Naive B cell (primary cell): ENCODE data around the gene AHCTF1. TPM values are rescaled to one million over a fixed set of nuclear protein-coding genes. Genes with fewer than 3 reads are reported as not detected.
"Not testable (repeated sequence)": the region's sequence is repeated elsewhere in the genome, so short reads cannot be mapped to it uniquely, and the experiment has no call there.

Source experiments
- ATAC-seq, 2 donors: fragments of 150-1000 bp; cut with Tn5 transposase; 2 replicates each; pipeline ENCODE4 v1.10.0; 2021; ENCODE audit warnings: low read depth in 2 of 2, mild to moderate bottlenecking in 2 of 2, moderate library complexity in 2 of 2
- DNase-seq: peaks from one replicate; pipeline ENCODE4 v3.0.0; 2022
- H3K27ac Mint-ChIP-seq, 6 donors: one replicate each; pipeline ENCODE4 v1.8.0; 2020 to 2022; ENCODE audit warnings: mild to moderate bottlenecking in 6 of 6, mixed read lengths in 6 of 6, moderate library complexity in 5 of 6, inconsistent platforms in 2 of 6
- H3K27me3 Mint-ChIP-seq, 3 donors: one replicate each; pipeline ENCODE4 v1.8.0; 2021 to 2022; ENCODE audit warnings: mixed read lengths in 3 of 3, mild to moderate bottlenecking in 1 of 3
- H3K36me3 Mint-ChIP-seq, 2 donors: one replicate each; pipeline ENCODE4 v1.8.0; 2020 to 2022; ENCODE audit warnings: mixed read lengths in 2 of 2, inconsistent platforms in 1 of 2, mild to moderate bottlenecking in 1 of 2
- H3K4me1 Mint-ChIP-seq, 3 donors: one replicate each; pipeline ENCODE4 v1.8.0; 2020 to 2022; ENCODE audit warnings: mixed read lengths in 3 of 3, inconsistent platforms in 1 of 3, mild to moderate bottlenecking in 1 of 3, moderate library complexity in 1 of 3
- H3K4me3 Mint-ChIP-seq, 8 donors: one replicate each; pipeline ENCODE4 v1.8.0; 2020 to 2022; ENCODE audit warnings: mild to moderate bottlenecking in 8 of 8, mixed read lengths in 8 of 8, moderate library complexity in 8 of 8, inconsistent platforms in 2 of 8
- H3K9me3 Mint-ChIP-seq, 7 donors: one replicate each; pipeline ENCODE4 v1.8.0; 2020 to 2022; ENCODE audit warnings: mixed read lengths in 7 of 7, mild to moderate bottlenecking in 5 of 7, inconsistent platforms in 2 of 7, moderate library complexity in 1 of 7
- polyA plus RNA-seq, 6 donors: library from polyadenylated mRNA; unstranded; fragments of 300-500 nt; fragmentation: Illumina TruSeq; gene quantifications; one replicate each; pipeline ENCODE4 v1.2.3, GENCODE V29; 2021; ENCODE audit warnings: low read depth in 6 of 6

The AHCTF1 gene
- polyA plus RNA-seq, 6 donors from 2014 or later, result 6.5 to 20.1 (median 11.1) TPM

DNA sequence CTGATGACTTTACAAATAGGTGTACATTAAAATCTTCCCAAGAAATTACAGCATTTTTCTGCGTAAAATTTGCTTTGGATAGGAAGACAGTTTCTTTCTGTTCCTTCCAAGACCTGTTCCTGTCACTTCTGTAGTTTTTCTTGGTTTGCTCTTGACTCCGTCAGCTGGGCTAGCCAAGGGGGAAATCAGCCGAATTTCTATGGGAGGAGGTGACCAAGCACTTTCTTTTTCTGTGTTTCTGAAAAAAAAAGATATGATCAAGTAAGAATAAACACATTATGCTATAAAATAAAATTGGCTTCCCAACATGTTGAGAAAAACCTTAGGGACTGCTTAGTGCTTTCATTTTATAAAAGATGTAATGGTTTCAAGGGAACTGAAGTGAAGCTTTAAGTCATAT lies 91.0 kb downstream of the AHCTF1 start:
- not testable (repeated sequence) for ATAC-seq, H3K9me3 Mint-ChIP-seq, H3K4me3 Mint-ChIP-seq, H3K27ac Mint-ChIP-seq, H3K4me1 Mint-ChIP-seq, DNase-seq, H3K27me3 Mint-ChIP-seq
- H3K36me3 Mint-ChIP-seq, result peaks cover 7 to 12% of the 10 kb centered on the region in 2 donors

DNA sequence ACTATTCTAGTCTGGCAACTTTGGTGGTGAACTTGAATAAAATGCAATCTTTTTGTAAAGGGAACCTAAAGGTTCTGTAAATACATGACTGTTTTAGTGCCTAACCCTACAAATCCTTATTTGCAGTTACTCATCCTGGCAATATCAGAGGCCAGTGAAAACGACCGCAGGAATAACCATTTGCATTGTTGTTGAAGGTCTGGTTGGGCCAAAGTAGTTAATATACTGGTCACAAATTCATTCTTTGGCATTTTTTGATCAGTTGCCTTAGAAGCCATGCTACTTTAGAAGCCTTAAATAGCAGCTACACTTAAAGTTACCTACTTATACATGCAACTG lies 93.7 kb downstream of the AHCTF1 start:
- H3K4me1 Mint-ChIP-seq, result peaks cover 0 to 5% (median 0%) of the 10 kb centered on the region in 3 donors
- H3K36me3 Mint-ChIP-seq, result peaks cover 4 to 5% of the 10 kb centered on the region in 2 donors
- no peak for ATAC-seq

DNA sequence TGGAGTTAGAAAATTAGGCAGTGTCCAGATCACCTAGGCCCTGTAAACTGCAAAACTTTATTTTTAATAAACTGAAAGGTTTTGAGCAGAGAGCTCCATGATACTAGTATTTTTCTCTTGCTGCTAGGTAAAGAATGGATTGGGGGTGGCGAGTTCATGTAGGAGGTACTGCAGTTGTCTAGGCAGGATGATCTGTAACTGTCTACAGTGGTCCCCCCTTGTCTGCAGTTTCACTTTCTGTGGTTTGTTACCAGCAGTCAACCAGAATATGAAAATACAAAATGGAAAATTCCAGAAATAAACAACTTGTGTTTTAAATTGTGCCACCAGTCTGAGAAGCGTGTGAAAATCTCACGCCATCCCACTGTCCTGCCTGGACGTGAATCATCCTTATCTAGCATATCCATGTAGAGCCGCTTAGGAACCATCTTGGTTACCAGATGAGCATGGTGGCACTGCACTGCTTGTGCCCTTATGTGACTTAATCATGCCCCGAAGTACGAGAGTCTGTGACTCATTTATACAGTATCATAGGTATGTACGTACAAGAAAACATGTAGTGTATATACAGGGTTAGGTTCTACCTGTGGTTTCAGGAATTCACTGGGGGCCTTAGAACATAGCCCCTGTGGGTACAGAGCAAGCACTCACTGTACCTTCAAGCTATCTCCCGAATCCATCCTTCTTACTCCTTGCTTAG lies 94.2 kb downstream of the AHCTF1 start:
- H3K4me3 Mint-ChIP-seq, result no peak overlapping the region
- H3K27me3 Mint-ChIP-seq, result no peaks in the 10 kb centered on the region
- DNase-seq, result no peak
- no peaks in the 10 kb centered on the region for H3K9me3 Mint-ChIP-seq
- H3K36me3 Mint-ChIP-seq, result peaks cover 0 to under 1% of the 10 kb centered on the region in 2 donors
- H3K27ac Mint-ChIP-seq, result no peak overlapping the region
- no peak for ATAC-seq
- peaks cover 0 to 5% (median 0%) of the 10 kb centered on the region in 3 donors for H3K4me1 Mint-ChIP-seq

More for the DNA sequence above, 93.7 kb downstream of the AHCTF1 start:
- Mint-ChIP-seq H3K27me3 (no peaks in the 10 kb centered on the region), H3K27ac (no peak overlapping the region), H3K9me3 (no peaks in the 10 kb centered on the region), H3K4me3 (no peak overlapping the region)
- no peak for DNase-seq

DNA sequence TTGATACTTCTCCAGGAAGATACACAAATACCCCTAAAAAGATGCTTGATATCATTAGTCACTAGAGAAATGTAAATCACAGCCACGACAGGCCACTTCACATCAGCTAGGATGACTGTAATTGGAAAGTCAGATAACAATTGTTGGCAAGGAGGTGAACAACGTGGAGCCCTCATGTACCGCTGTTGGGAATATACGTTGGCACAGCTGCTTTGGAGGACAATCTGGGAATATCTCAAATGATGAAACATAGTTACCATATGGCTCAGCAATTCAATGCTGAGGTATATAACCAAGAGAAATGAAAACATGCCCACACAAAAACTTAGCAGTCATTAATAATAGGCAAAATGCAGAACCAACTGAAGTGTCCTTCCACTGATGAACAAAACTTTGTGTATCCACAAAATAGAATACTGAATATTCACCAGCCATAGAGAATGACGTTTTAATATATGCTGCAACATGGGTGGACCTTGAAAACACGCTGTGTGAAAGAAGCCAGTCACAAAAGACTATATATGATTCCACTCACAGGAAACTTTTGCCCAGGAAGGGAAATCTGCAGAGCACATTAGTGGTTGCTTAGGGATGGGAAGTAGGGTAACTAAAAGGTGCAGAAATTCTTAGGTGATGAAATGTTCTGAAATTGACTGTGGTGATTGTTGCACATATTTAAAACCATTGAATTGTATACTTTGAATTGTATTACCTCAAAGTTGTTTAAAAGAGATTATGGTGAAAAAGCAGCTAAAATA lies 95.4 kb downstream of the AHCTF1 start:
- no peaks in the 10 kb centered on the region for H3K9me3 Mint-ChIP-seq
- H3K4me1 Mint-ChIP-seq, result peaks cover 0 to 5% (median 0%) of the 10 kb centered on the region in 3 donors
- DNase-seq (no peak), ATAC-seq (no peak)
- H3K27me3 Mint-ChIP-seq, result no peaks in the 10 kb centered on the region
- no peak overlapping the region for H3K27ac Mint-ChIP-seq
- H3K4me3 Mint-ChIP-seq, result no peak overlapping the region
- no peaks in the 10 kb centered on the region for H3K36me3 Mint-ChIP-seq

DNA sequence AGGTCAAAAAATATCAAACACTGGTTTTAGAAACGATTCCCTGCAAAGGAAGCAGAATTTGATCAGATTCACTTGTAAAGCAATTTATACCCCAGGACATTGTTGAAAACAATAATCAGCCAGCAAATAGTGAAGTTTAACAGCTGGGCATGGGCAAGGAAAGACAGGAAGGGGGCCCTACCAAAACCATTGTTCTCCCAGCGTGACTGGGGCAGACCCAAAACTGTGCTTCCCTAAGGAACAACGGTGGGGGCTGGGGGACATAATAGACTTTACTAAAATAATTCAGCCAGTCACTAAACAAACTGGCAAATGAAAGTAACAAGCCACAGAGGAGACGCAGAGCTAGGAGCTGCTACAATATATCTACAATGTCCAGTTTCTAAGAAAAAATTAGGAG lies 100.2 kb downstream of the AHCTF1 start:
- Mint-ChIP-seq H3K4me3 (no peak overlapping the region), H3K27ac (no peak overlapping the region), H3K9me3 (peaks cover 5 to 18% (median 12%) of the 10 kb centered on the region in 7 donors), H3K27me3 (no peaks in the 10 kb centered on the region), H3K36me3 (peaks cover 10 to 15% of the 10 kb centered on the region in 2 donors), H3K4me1 (no peaks in the 10 kb centered on the region)
- no peak for DNase-seq
- no peak for ATAC-seq

DNA sequence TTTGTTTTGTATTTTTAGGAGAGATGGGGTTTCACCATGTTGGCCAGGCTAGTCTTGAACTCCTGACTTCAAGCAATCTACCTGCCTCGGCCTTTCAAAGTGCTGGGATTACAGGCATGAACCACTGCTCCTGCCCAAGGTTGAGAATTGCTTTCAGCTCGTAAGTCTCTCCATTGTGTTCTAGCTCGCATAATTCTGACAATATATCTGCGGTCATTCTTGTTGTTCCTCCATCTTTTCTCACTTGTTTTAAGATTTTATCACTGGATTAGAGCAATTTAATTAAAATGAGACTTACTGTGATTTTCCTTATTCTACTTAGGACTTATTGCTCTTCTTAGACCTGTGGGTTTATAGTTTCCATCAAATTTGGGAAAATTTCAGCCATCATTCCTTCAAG lies 102.9 kb downstream of the AHCTF1 start:
- Mint-ChIP-seq H3K4me3 (no peak overlapping the region), H3K27me3 (no peaks in the 10 kb centered on the region), H3K9me3 (peaks cover 5 to 18% (median 12%) of the 10 kb centered on the region in 7 donors), H3K36me3 (peaks cover 10 to 15% of the 10 kb centered on the region in 2 donors), H3K27ac (peak overlapping the region in 1 of 6 donors; percentile 79), H3K4me1 (no peaks in the 10 kb centered on the region)
- DNase-seq (no peak), ATAC-seq (no peak)

DNA sequence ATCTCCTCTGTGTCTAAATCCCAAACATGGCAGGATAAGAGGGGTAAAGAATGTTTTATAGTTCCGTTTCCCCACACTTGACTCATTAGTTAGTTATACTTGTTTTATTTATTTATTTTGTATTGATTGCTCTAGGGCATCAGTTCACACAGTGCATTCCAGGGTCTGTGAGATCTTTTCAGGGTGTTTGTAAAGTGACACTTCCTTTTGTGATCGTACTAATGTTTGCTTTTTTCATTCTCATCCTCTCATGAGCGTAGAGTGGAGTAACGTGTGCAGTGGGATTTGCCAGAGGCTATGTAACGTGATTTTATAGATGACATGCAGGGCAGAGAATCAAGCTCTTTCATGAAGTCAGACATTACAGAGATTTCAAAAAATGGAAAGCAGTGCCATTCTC lies 104.4 kb downstream of the AHCTF1 start:
- no peak overlapping the region for H3K27ac Mint-ChIP-seq
- ATAC-seq (no peak), DNase-seq (no peak)
- H3K4me3 Mint-ChIP-seq, result no peak overlapping the region
- peaks cover 10 to 15% of the 10 kb centered on the region in 2 donors for H3K36me3 Mint-ChIP-seq
- peaks cover 5 to 18% (median 12%) of the 10 kb centered on the region in 7 donors for H3K9me3 Mint-ChIP-seq
- H3K4me1 Mint-ChIP-seq, result no peaks in the 10 kb centered on the region
- no peaks in the 10 kb centered on the region for H3K27me3 Mint-ChIP-seq

DNA sequence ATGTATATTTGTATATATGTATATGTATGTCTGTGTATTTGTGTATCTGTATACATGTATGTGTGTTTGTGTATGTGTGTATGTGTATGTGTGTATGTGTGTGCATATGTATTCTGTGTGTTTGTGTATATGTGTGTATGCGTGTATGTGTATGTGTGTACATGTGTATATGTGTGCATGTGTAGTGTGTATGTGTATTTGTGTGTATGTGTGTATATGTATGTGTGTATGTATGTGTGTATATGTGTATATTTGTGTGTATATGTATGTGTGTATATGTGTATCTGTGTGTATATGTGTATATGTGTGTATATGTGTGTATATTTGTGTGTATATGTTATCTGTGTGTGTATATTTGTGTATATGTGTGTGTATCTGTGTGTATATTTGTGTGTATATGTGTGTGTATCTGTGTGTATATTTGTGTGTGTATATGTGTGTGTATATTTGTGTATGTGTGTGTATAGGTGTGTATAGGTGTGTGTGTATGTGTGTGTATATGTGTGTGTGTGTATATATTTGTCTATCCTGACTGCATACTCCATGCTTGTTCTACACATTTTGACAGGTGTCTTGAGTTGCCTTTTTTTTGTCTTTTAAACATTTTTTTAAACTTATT lies 106.1 kb downstream of the AHCTF1 start:
- peaks cover 5 to 18% (median 12%) of the 10 kb centered on the region in 7 donors for H3K9me3 Mint-ChIP-seq
- ATAC-seq (no peak), DNase-seq (no peak)
- peak overlapping the region in 1 of 6 donors; percentile 76 for H3K27ac Mint-ChIP-seq
- H3K4me1 Mint-ChIP-seq, result peaks cover 0 to 4% (median 0%) of the 10 kb centered on the region in 3 donors
- H3K27me3 Mint-ChIP-seq, result peaks cover 0 to 2% (median 0%) of the 10 kb centered on the region in 3 donors
- no peak overlapping the region for H3K4me3 Mint-ChIP-seq
- peaks cover 10 to 15% of the 10 kb centered on the region in 2 donors for H3K36me3 Mint-ChIP-seq

DNA sequence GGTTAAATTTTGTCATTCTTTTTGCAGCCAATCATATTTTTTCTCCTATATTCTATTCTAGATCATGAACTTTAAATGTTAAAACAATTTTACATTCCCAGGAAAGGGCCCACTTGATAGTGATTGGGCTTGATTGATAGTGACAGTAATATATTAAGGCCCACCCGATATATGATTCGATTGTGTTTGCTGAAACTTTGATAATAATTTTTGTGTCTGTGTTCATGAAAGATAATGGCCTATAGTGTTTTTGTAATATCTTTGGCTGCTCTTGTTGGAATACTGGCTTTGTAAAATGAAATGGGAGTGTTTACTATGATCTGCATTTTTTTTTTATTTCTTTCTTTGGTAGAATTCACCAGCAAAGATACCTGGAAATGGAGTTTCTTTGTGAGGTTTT lies 107.2 kb downstream of the AHCTF1 start:
- Mint-ChIP-seq H3K27ac (peak overlapping the region in 1 of 6 donors; percentile 22), H3K9me3 (peaks cover 5 to 12% (median 10%) of the 10 kb centered on the region in 7 donors), H3K27me3 (peaks cover 0 to 5% (median 0%) of the 10 kb centered on the region in 3 donors), H3K4me3 (no peak overlapping the region), H3K36me3 (peaks cover 8 to 9% of the 10 kb centered on the region in 2 donors), H3K4me1 (peaks cover 0 to 4% (median 0%) of the 10 kb centered on the region in 3 donors)
- ATAC-seq, result no peak
- no peak for DNase-seq

DNA sequence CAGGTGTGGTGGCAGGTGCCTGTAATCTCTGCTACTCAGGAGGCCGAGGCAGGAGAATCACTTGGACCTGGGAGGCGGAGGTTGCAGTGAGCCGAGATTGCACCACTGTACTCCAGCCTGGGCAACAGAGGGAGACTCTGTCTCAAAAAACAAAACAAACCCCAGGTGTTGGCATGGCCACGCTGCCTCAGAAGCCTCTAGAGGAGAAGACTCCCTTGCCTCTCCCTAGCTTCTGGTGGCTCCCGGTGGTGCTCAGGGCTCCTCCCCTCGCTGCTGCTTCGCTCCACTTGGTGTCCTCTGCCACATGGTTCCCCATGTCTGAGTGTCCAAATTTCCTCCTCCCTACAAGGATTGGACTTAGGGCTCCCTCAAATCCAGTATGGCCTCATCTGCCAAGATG lies 109.6 kb downstream of the AHCTF1 start:
- not testable (repeated sequence) for H3K4me1 Mint-ChIP-seq, H3K4me3 Mint-ChIP-seq, H3K27ac Mint-ChIP-seq, H3K9me3 Mint-ChIP-seq, ATAC-seq, DNase-seq, H3K36me3 Mint-ChIP-seq, H3K27me3 Mint-ChIP-seq

DNA sequence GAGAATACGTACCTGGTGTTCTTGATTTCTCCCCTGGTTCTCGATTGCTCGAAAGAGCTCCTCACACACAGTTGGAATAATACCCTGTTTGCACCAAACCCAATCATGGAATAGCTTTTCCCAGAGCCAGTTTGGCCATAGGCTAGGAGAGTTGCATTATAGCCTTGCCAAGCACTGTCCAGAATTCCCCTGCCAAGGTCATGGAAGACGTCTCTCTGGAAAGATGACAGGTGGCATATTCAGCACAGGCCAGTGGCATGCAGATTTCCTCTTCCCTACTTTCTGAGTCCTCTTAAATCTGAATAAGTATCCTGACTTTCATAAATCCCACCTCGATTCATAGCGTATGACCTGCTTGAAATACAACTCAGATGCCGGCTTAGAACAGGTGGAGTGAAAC lies 111.1 kb downstream of the AHCTF1 start:
- H3K27me3 Mint-ChIP-seq, result peaks cover 0 to 6% (median 5%) of the 10 kb centered on the region in 3 donors

DNA sequence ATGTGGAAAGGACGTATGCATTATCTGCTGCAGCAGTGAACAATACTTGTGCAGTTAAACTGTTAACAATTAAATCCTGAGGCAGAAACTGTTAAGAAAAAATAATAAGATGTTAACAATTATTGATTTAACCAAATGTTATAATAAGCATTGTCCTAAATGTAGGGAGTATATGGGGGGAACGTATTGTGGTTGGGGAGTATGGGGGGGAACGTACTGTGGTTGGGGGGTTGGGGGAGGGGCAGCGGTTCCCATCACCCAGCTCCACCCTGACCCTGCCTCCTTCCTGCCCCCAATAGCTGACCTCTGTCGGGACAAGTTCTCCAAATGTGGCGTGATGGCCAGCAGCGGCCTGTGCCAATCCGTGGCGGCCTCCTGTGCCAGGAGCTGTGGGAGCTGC lies 114.0 kb downstream of the AHCTF1 start:
- not testable (repeated sequence) for ATAC-seq
- DNase-seq, result peak; percentile 7

More for the DNA sequence above, 111.1 kb downstream of the AHCTF1 start:
- no peak overlapping the region for H3K4me3 Mint-ChIP-seq
- no peak overlapping the region for H3K27ac Mint-ChIP-seq
- H3K9me3 Mint-ChIP-seq, result no peaks in the 10 kb centered on the region
- ATAC-seq, result no peak
- no peak for DNase-seq
- H3K36me3 Mint-ChIP-seq, result no peaks in the 10 kb centered on the region
- peaks cover 0 to 6% (median 4%) of the 10 kb centered on the region in 3 donors for H3K4me1 Mint-ChIP-seq

DNA sequence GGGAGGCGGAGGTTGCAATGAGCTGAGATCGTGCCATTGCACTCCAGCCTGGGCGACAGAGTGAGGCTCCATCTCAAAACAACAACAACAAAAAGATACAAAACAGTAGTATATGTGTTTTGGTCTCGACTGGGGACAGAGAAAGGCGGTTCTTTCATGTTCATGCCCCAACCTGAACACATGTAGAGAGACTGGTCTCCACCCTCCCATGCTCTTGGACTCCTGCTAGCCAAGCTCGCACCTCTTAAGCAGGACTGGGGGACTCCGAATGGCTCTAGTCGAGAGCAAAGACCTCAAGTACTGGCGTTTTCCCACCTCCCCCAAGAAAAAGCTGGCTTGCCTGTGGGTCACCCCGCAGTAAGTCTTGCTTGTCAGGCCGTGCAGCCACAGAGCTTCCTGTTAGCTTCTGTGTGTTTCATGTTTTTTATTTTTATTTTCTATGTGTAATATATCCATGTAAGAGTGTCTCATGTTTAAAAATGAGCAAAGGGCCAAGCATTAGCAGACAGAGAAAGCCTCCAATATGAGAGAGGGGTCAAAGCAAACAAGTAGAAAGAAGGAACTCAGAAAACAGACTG lies 116.0 kb downstream of the AHCTF1 start:
- no peak for DNase-seq
- no peak for ATAC-seq
- Mint-ChIP-seq H3K27me3 (peaks cover 3 to 26% (median 14%) of the 10 kb centered on the region in 3 donors), H3K4me3 (no peak overlapping the region), H3K27ac (peak overlapping the region in 2 of 6 donors; percentile 17 to 63), H3K4me1 (peaks cover 0 to 10% (median 0%) of the 10 kb centered on the region in 3 donors), H3K9me3 (no peaks in the 10 kb centered on the region), H3K36me3 (no peaks in the 10 kb centered on the region)

More for the DNA sequence above, 114.0 kb downstream of the AHCTF1 start:
- H3K27ac Mint-ChIP-seq, H3K36me3 Mint-ChIP-seq, H3K9me3 Mint-ChIP-seq, H3K4me3 Mint-ChIP-seq: not testable (repeated sequence)
- H3K4me1 Mint-ChIP-seq, result peaks cover 0 to 10% (median 4%) of the 10 kb centered on the region in 3 donors
- peaks cover 3 to 26% (median 14%) of the 10 kb centered on the region in 3 donors for H3K27me3 Mint-ChIP-seq
